Activated CD4-positive, alpha-beta T cell treated with anti-CD3 and anti-CD28 coated beads, Interleukin-2, amount 50 U/mL, for 48 hours (primary cell): ENCODE results near the gene ZC3H7B.

Experiments
- DNase-seq, 2 experiments: peaks; one replicate each; pipeline ENCODE4 v3.0.0-alpha.2; 2020

The ZC3H7B gene

GRCh38 chr22:41356430-41357028 is 55.2 kb downstream of the ZC3H7B start:
- DNase-seq: no peak

GRCh38 chr22:41357191-41357590 is 55.9 kb downstream of the ZC3H7B start:
- no peak for DNase-seq

DNA sequence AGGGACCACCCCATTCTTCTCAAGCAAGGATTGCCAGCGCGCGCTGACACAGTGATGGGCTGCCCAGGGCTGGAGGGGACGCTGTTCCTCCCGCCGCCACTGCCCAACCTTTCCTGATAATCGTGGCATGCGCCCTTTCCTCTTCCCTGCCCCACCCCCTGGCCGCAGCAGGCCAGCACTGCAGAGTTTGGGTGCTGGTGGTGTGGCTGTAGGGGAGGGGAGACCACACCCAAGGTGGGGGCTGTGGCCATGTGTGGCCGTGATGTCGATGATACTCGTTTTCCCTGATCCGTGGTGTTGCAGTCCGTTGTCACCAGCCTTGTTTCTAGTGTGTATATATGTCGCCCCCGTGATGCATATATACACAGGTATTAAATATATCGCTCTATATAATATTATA is 57.6 kb downstream of the ZC3H7B start:
- DNase-seq: no peak

GRCh38 chr22:41359376-41359775 is 58.1 kb downstream of the ZC3H7B start:
- DNase-seq: no peak

DNA sequence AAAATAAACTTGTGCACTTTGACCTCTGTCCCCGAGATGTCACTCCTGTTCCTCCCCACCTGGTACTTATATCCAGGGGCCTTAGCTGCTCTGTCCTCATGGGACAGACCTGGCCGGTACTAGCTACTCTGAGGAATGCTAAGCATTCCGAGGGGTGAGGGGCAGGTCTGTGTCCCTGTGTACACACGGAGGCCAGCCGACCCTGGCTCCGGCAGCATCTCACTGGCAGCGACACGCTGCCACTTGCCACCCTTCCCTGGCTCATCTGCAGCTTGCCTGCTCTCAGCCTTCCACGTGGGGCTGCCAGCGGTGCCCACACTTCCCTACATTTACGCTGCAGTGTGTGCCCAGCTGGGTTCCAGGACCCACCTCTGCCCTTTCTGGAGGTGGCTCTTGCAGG is 58.8 kb downstream of the ZC3H7B start:
- no peak for DNase-seq

- DNase-seq: no peak
Measured at GRCh38 chr22:41361716-41362310, 60.5 kb downstream of the ZC3H7B start.

- no peak for DNase-seq
Measured at GRCh38 chr22:41362615-41363014, 61.3 kb downstream of the ZC3H7B start.

GRCh38 chr22:41364233-41364632 is 62.9 kb downstream of the ZC3H7B start:
- no peak for DNase-seq

DNA sequence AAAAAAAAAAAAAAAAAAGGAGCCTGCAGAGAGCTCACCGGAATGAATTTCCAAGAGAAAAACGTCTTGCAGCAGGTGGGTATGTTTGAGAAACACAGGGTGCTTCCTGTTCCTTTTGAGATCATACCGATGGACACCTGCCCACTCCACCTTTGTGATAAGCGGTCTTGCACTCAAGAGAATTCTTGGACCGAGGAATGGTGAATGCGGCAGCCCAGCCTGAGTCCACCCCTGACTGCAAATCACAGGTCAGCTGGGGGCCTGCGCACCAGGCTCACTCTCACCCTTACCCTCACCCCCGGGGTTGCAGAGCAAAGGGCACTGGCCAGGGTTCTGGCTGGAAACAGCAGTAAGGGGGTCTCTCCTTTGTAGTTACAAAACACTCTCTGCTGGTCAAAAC is 63.6 kb downstream of the ZC3H7B start:
- no peak for DNase-seq

DNA sequence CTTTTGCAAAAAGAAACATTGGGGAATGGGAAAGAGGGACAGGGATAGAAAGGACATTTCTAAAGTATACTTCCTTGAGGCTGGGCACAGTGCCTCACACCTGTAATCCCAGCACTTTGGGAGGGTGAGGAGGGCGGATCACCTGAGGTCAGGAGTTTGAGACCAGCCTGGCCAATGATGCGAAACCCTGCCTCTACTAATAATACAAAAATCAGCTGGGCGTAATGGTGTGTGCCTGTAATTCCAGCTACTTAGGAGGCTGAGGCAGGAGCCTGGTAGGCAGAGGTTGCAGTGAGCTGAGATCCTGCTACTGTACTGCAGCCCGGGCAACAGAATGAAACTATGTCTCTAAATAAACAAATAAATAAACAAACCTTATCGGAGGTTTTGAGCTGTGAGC is 64.1 kb downstream of the ZC3H7B start:
- DNase-seq: no peak

DNA sequence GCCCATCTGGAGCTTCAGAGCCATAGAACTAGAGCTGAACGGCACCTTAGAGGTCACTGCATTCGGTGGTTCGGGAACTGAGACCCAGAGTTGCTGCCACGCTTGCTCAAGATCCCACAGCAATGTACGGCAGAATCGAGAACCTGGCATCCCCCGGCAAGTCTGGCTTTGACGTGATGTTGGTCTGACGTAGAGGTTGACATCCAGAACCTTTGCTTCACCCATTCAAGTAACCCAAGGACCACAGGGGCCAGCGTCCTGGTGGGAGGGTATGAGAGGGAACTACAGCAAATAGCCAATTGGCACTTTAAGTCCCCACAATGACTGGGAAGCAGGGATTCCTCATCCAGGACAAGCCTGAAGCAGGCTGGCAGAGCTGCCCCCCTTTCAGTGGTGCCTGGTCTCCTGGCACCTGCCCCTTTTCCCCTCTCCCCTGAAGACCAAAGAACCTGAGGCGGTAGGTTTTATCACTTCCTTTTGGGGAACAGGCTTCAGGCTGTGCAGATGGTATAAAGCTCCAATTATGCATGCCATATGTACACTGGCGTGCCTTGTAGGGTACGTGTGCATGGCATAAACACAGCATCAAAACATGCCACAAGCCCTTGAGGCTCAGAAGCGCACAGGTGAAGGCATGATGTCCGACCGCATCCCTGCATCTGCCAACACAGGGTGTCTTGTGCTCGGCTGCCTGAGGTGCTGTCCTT is 65.2 kb downstream of the ZC3H7B start:
- no peak for DNase-seq

DNA sequence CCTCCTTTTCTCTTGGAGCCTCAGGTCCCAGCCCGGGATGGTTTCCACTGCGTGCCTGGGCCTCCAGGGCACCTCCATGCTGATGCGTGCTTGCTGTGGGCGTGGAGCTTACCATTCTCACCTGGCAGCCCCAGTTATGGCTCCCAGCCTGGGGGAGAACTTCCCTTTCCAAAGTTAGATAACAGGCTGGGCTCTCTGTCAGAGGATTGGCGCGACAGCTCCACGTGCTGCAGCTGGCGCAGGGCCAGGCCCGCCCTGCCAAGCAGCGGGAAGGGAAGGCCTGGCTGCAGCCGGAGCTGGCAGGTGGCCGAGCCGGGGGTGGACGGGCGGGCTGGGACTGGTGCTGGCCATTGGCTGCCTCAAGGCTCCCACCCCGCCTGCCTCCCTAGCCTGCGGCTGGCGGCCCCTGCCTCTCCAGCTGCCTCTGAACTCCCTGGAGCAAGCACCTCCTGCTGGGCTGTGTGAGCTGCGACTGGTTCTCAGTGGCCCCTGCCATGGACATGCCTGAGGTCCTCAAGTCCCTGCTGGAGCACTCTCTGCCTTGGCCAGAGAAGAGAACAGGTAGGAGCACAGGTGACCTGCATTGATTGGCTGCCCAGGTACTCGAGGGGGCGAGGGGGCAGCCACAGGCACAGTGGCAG is 65.8 kb downstream of the ZC3H7B start:
- peak; percentile 15 for DNase-seq

- no peak for DNase-seq
Measured at GRCh38 chr22:41367680-41368542, 66.6 kb downstream of the ZC3H7B start.

DNA sequence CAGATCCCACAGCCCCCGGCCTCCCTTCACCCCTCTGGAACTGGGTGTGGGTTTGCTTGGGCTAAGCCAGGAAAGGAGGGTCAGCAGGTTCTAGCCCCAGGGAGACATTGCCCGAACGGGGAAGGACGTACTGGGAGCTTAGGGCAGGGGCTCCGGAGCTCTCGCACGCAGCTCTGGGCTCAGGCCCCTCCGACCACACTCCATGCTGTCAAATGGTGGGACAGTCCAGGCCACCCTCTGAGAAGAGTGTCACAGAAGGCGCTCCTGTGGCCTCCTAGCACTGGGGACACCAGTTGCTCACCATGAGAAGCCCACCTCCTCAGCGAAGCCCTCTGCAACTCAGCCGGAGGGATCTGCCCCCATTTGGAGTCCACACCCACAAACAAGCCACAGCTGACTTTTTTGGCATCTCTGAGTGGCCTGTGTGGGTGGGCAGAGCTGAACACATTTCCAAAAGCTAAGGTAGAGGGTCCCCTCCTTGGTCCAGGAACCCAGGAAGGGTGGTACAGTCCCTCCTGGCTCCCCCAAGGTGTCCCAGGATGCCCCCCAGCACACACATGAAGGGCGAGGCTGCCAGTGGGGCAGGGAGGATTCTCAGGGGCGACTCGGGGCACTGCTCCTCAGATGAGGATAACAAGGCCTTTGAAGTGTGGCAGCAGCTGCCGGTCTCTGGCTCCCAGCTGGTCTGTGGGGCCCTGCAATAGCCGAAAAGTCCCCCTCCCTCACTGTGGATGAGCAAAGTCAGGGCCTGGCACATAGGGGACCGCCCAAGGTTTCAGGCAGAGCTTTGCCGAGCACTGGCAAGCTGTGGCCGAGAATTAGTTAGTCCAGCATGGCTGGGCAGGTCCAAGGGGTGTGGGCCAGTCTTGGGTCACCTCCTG is 67.5 kb downstream of the ZC3H7B start:
- no peak for DNase-seq

DNA sequence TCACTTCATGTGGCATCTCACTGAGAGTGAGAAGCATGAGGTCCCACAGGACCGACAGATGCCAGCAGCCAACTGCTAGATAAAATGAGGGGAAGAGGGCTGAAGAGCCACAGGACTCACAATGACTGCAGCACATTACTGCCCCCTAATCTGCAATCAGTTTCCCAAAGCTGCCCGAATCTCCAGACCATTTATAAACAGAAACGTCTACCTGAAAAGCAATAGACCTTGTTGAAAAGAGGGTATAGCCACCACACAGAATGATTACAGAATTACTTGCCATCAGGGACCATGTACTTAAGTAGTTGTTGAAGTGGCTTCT is 68.1 kb downstream of the ZC3H7B start:
- DNase-seq: no peak

DNA sequence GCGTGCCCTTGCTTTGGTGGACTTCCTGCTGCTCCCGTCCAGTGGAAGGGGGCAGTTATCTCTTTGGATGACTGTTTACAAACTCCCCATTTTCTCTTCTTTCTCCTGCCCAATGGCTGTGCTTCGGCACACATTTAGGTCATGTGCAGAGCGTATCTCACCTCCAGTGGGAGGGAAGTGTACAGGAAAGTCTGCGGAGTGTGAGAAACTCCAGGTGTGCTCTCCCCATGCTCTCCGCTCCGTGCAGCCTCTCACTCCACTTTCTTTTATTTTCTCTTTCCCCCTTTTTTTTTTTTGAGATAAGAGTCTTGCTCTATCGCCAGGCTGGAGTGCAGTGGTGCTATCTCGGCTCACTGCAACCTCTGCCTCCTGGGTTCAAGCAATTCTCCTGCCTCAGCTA is 68.5 kb downstream of the ZC3H7B start:
- DNase-seq: no peak

DNA sequence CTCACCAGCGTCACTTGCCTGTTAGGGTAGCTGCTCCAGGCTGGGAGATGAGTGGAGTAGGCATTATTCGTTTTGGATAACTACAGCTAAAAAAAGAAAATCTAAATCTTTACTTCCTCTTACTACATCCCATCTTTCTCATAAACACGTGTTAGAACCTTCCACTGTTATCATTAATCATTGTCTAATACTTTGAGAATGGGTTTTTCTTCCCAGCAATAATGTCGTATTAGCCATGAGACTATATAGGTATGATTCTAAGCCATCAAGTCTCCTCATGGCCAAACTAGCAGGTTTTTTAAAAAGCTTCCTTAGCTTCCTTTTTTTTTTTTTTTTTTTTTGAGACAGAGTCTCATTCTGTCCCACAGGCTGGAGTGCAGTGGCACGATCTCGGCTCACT is 76.5 kb downstream of the ZC3H7B start:
- no peak for DNase-seq

DNA sequence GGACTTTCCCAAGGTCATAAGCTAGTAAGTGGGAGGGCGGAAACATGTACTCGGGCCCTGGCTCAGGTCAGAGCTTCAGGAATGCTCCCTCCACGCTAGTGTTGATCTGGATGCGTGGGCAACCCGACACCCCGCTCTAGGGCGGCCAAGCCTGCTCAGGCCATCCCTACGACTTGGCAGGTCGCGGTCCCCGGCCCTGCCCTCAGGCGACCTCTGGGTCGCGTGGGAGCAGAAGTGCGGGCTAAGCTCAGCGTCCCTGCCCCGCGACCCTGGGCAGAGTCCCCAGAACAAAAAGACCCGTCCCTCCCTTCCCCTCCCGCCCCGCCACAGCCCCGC is 79.6 kb downstream of the ZC3H7B start:
- DNase-seq: no peak

DNA sequence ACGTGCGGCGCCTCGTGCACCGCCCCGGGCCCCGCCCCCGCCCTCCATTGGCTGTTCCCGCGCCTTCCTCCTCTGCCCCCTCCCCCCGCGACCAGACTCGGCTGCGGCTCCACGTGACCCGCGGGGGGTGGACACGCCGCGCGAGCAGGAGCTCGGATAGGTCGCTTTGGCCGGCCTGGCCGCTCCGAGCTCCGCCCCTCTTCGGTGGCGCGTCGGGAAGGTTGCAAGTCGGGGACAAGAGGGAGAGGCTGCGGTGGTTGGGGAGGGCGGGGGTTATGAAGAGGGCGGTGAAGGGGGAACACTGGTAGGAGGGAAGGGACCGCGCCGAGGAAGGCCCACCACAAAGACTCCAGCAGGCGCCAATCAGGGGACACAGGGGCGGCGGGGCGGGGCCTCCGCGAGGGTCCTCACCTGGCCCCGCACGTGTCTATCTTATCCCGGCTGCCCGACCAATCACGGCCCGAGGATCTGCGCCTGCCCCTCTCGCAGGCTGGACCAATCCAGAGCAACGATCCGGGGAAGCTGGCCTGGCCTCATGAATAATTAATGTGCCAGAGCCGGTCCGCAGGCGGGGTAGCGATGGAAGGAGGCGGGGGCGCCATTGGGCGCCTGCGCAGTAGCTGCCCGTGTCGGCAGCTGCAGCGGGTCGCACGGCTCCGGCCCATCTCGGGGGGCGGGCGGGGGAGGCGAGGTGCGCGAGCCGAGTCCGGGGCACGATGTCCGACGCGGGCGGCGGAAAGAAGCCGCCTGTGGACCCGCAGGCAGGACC is 80.2 kb downstream of the ZC3H7B start, which contains the start of gene TEF:
TSS of gene TEF (plus strand) at position 614 of the 769 bp plus-strand sequence. CDS start at position 717, 103 bp downstream.
- DNase-seq: peak; percentile 96 to 97

GRCh38 chr22:41382098-41382578 is 80.8 kb downstream of the ZC3H7B start:
- peak; percentile 58 to 61 for DNase-seq

GRCh38 chr22:41382610-41383009 is 81.3 kb downstream of the ZC3H7B start:
- no peak for DNase-seq
